Activated T-cell treated with anti-CD3 and anti-CD28 coated beads, Interleukin-2, amount 50 U/mL, for 4 hours (primary cell): ENCODE measurements around the gene ZCCHC7. TPM values are rescaled to one million over a fixed set of nuclear protein-coding genes. Genes with fewer than 3 reads are reported as not detected.
"Not testable (repeated sequence)": the region's sequence is repeated elsewhere in the genome, so short reads cannot be mapped to it uniquely, and the experiment has no call there.

Experiments
- ATAC-seq, 2 donors: fragments of 200-7000 bp; cut with Tn5 transposase; one replicate each; pipeline ENCODE4 v1.10.0; 2021
- DNase-seq: peaks from one replicate; pipeline ENCODE4 v3.0.0-alpha.2; 2020
- H3K27me3 Mint-ChIP-seq: one replicate; pipeline ENCODE4 v1.8.0; 2021; ENCODE audit warnings: low read depth, mixed read lengths
- H3K36me3 Mint-ChIP-seq: one replicate; pipeline ENCODE4 v1.8.0; 2022; ENCODE audit warnings: mixed read lengths; ENCODE audit not compliant: insufficient read depth
- H3K4me1 Mint-ChIP-seq: one replicate; pipeline ENCODE4 v1.8.0; 2021; ENCODE audit warnings: low read depth, mixed read lengths
- H3K4me3 Mint-ChIP-seq: one replicate; pipeline ENCODE4 v1.8.0; 2021; ENCODE audit warnings: mild to moderate bottlenecking, moderate library complexity, mixed read lengths
- H3K9me3 Mint-ChIP-seq: one replicate; pipeline ENCODE4 v1.8.0; 2021; ENCODE audit warnings: mixed read lengths
- total RNA-seq, 3 donors: library from RNA; stranded (reverse); gene quantifications; one replicate each; pipeline ENCODE4 v1.2.1, GENCODE V29; 2021

Gene ZCCHC7
- total RNA-seq, 3 donors from 2014 or later: 23.6 to 25.6 (median 24.8) TPM

- H3K9me3 Mint-ChIP-seq: no peaks in the 10 kb centered on the region
Measured at GRCh38 chr9:37174247-37174646, 53.9 kb downstream of the ZCCHC7 start.

GRCh38 chr9:37178742-37179141 lies 58.4 kb downstream of the ZCCHC7 start:
- peaks cover 20% of the 10 kb centered on the region for H3K36me3 Mint-ChIP-seq
- H3K4me3 Mint-ChIP-seq: no peak overlapping the region
- H3K27me3 Mint-ChIP-seq: no peaks in the 10 kb centered on the region
- DNase-seq (no peak), ATAC-seq (no peak)
- peaks cover 6% of the 10 kb centered on the region for H3K9me3 Mint-ChIP-seq
- H3K4me1 Mint-ChIP-seq: peaks cover 14% of the 10 kb centered on the region

More at GRCh38 chr9:37174247-37174646, 53.9 kb downstream of the ZCCHC7 start:
- no peak for DNase-seq
- ATAC-seq: no peak
- Mint-ChIP-seq H3K4me3 (no peak overlapping the region), H3K36me3 (peaks cover 34% of the 10 kb centered on the region), H3K27me3 (no peaks in the 10 kb centered on the region), H3K4me1 (peaks cover 14% of the 10 kb centered on the region)

- no peak for ATAC-seq
- Mint-ChIP-seq H3K27me3 (no peaks in the 10 kb centered on the region), H3K9me3 (peaks cover 6% of the 10 kb centered on the region), H3K36me3 (peaks cover 22% of the 10 kb centered on the region), H3K4me3 (no peak overlapping the region), H3K4me1 (peaks cover 20% of the 10 kb centered on the region)
- DNase-seq: no peak
Measured at GRCh38 chr9:37179576-37179975, 59.2 kb downstream of the ZCCHC7 start.

GRCh38 chr9:37180138-37180537 lies 59.8 kb downstream of the ZCCHC7 start:
- DNase-seq (no peak), ATAC-seq (no peak)
- Mint-ChIP-seq H3K4me3 (no peak overlapping the region), H3K4me1 (peaks cover 21% of the 10 kb centered on the region), H3K27me3 (no peaks in the 10 kb centered on the region), H3K36me3 (peaks cover 26% of the 10 kb centered on the region), H3K9me3 (peaks cover 6% of the 10 kb centered on the region)

- Mint-ChIP-seq H3K36me3 (peaks cover 29% of the 10 kb centered on the region), H3K27me3 (no peaks in the 10 kb centered on the region), H3K4me1 (peaks cover 30% of the 10 kb centered on the region), H3K9me3 (peaks cover 6% of the 10 kb centered on the region), H3K4me3 (no peak overlapping the region)
- no peak for DNase-seq
- ATAC-seq: no peak
Measured at GRCh38 chr9:37182718-37183117, 62.3 kb downstream of the ZCCHC7 start.

GRCh38 chr9:37184905-37185867 lies 64.8 kb downstream of the ZCCHC7 start:
- Mint-ChIP-seq H3K4me1 (peaks cover 39% of the 10 kb centered on the region), H3K9me3 (peaks cover 6% of the 10 kb centered on the region), H3K27me3 (no peaks in the 10 kb centered on the region), H3K4me3 (no peak overlapping the region), H3K36me3 (peaks cover 39% of the 10 kb centered on the region)
- ATAC-seq (no peak), DNase-seq (no peak)

GRCh38 chr9:37187292-37187691 lies 66.9 kb downstream of the ZCCHC7 start:
- Mint-ChIP-seq H3K4me1 (peaks cover 45% of the 10 kb centered on the region), H3K36me3 (peaks cover 42% of the 10 kb centered on the region), H3K9me3 (no peaks in the 10 kb centered on the region), H3K27me3 (no peaks in the 10 kb centered on the region), H3K4me3 (peak overlapping the region; percentile 72)
- ATAC-seq (peak; percentile 17 to 42), DNase-seq (no peak)

- H3K4me3 Mint-ChIP-seq: peak overlapping the region; percentile 72
- H3K9me3 Mint-ChIP-seq: no peaks in the 10 kb centered on the region
- H3K4me1 Mint-ChIP-seq: peaks cover 49% of the 10 kb centered on the region
- ATAC-seq: peak; percentile 95
- peaks cover 44% of the 10 kb centered on the region for H3K36me3 Mint-ChIP-seq
- H3K27me3 Mint-ChIP-seq: no peaks in the 10 kb centered on the region
- no peak for DNase-seq
Measured at GRCh38 chr9:37187713-37188439, 67.5 kb downstream of the ZCCHC7 start.

GRCh38 chr9:37190739-37191138 lies 70.4 kb downstream of the ZCCHC7 start:
- H3K27me3 Mint-ChIP-seq, H3K4me3 Mint-ChIP-seq, ATAC-seq, H3K9me3 Mint-ChIP-seq, DNase-seq: not testable (repeated sequence)
- peaks cover 44% of the 10 kb centered on the region for H3K36me3 Mint-ChIP-seq
- H3K4me1 Mint-ChIP-seq: peaks cover 50% of the 10 kb centered on the region

GRCh38 chr9:37191403-37192089 lies 71.2 kb downstream of the ZCCHC7 start:
- Mint-ChIP-seq H3K36me3 (peaks cover 44% of the 10 kb centered on the region), H3K9me3 (no peaks in the 10 kb centered on the region)
- ATAC-seq: no peak

GRCh38 chr9:37192803-37193202 lies 72.4 kb downstream of the ZCCHC7 start:
- peaks cover 39% of the 10 kb centered on the region for H3K36me3 Mint-ChIP-seq
- no peak for ATAC-seq
- H3K4me3 Mint-ChIP-seq: no peak overlapping the region
- no peaks in the 10 kb centered on the region for H3K27me3 Mint-ChIP-seq
- DNase-seq: no peak
- H3K9me3 Mint-ChIP-seq: no peaks in the 10 kb centered on the region
- H3K4me1 Mint-ChIP-seq: peaks cover 52% of the 10 kb centered on the region

More at GRCh38 chr9:37191403-37192089, 71.2 kb downstream of the ZCCHC7 start:
- Mint-ChIP-seq H3K4me3 (no peak overlapping the region), H3K27me3 (no peaks in the 10 kb centered on the region), H3K4me1 (peaks cover 54% of the 10 kb centered on the region)
- no peak for DNase-seq

- H3K27me3 Mint-ChIP-seq: no peaks in the 10 kb centered on the region
- H3K4me3 Mint-ChIP-seq: peak overlapping the region; percentile 35
- no peaks in the 10 kb centered on the region for H3K9me3 Mint-ChIP-seq
- ATAC-seq (peak; percentile 86 to 87), DNase-seq (no peak)
- peaks cover 29% of the 10 kb centered on the region for H3K36me3 Mint-ChIP-seq
- peaks cover 61% of the 10 kb centered on the region for H3K4me1 Mint-ChIP-seq
Measured at GRCh38 chr9:37197158-37198038, 77.0 kb downstream of the ZCCHC7 start.

- Mint-ChIP-seq H3K4me1 (peaks cover 59% of the 10 kb centered on the region), H3K36me3 (peaks cover 31% of the 10 kb centered on the region), H3K27me3 (no peaks in the 10 kb centered on the region), H3K9me3 (peaks cover under 1% of the 10 kb centered on the region), H3K4me3 (peak overlapping the region; percentile 27)
- ATAC-seq (peak in 1 of 2 donors; percentile 8), DNase-seq (no peak)
Measured at GRCh38 chr9:37198039-37198729, 77.8 kb downstream of the ZCCHC7 start.
